ENCODE results near the gene ZFAND2A. TPM values are rescaled to one million over a fixed set of nuclear protein-coding genes. Genes with fewer than 3 reads are reported as not detected.
"Not testable (repeated sequence)": the region's sequence is repeated elsewhere in the genome, so short reads cannot be mapped to it uniquely, and the experiment has no call there.

ZFAND2A gene
- total RNA-seq, 1 experiment from 2014 or later = 51.2 TPM

GRCh38 chr7:1204460-1205140 lies 44.6 kb upstream of the ZFAND2A start:
- intact Hi-C loops (cut with micrococcal nuclease; ENCODE audit: unreplicated experiment) = no loop called here
- no peak overlapping the region for H3K27ac ChIP-seq
- no peak overlapping the region for H3K4me3 ChIP-seq
- no peaks in the 10 kb centered on the region for H3K36me3 ChIP-seq (ENCODE audit: low read depth)
- CTCF ChIA-PET = no interaction called here
- H3K9me2 ChIP-seq (ENCODE audit: insufficient read depth) = no peaks in the 10 kb centered on the region
- DNase-seq = no peak
- no TSS peak for BruUV-seq (replicated peaks)
- peaks cover 55% of the 10 kb centered on the region for H3K27me3 ChIP-seq (ENCODE audit: insufficient read depth, low read depth)
- POLR2A ChIA-PET (ENCODE audit: unreplicated experiment) = interaction anchor here (0.6 kb wide), 1 partner anchor 816 kb away, joined by 3 read pairs; no protein-coding TSS in a partner anchor
- no peak overlapping the region for H2AFZ ChIP-seq
- no peaks in the 10 kb centered on the region for H3K4me1 ChIP-seq (replicated peaks; ENCODE audit: insufficient read depth)
- no peaks in the 10 kb centered on the region for H4K20me1 ChIP-seq (ENCODE audit: insufficient read depth)
- H3K79me2 ChIP-seq (ENCODE audit: low read depth) = no peaks in the 10 kb centered on the region
- no peak for TF ChIP-seq CTCF (conservative IDR thresholded peaks at IDR 0.05)
- no peak for TF ChIP-seq EZH2 (IDR thresholded peaks at IDR 0.05; ENCODE audit: low read depth)
- H3K4me2 ChIP-seq = no peak overlapping the region
- no peaks in the 10 kb centered on the region for H3K9me3 ChIP-seq (ENCODE audit: insufficient read depth, low read depth)
- no peaks in the 10 kb centered on the region for H3F3A ChIP-seq (ENCODE audit: insufficient read depth, low read depth)

- Histone ChIP-seq H3K27me3 (ENCODE audit: insufficient read depth, low read depth) (peaks cover 46% of the 10 kb centered on the region), H3F3A (ENCODE audit: insufficient read depth, low read depth) (peaks cover 10% of the 10 kb centered on the region; the same call in 1 of the 2 replicates)
- H3K4me3 ChIP-seq; H3K9me2 ChIP-seq (ENCODE audit: insufficient read depth); H3K9me3 ChIP-seq (ENCODE audit: insufficient read depth, low read depth); H2AFZ ChIP-seq; H3K4me1 ChIP-seq (replicated peaks; ENCODE audit: insufficient read depth); BruUV-seq (replicated peaks); DNase-seq; CTCF ChIA-PET; POLR2A ChIA-PET (ENCODE audit: unreplicated experiment); H3K79me2 ChIP-seq (ENCODE audit: low read depth); H3K36me3 ChIP-seq (ENCODE audit: low read depth); H3K4me2 ChIP-seq; intact Hi-C loops (cut with micrococcal nuclease; ENCODE audit: unreplicated experiment); H4K20me1 ChIP-seq (ENCODE audit: insufficient read depth); H3K27ac ChIP-seq: not testable (repeated sequence)
These were observed 42.9 kb upstream of the ZFAND2A start for GRCh38 chr7:1202914-1203313.

- CTCF ChIA-PET = no interaction called here
- no peak for TF ChIP-seq EZH2 (IDR thresholded peaks at IDR 0.05; ENCODE audit: low read depth)
- no peak for TF ChIP-seq CTCF (conservative IDR thresholded peaks at IDR 0.05)
- H2AFZ ChIP-seq = no peak overlapping the region
- H3K27me3 ChIP-seq (ENCODE audit: insufficient read depth, low read depth) = peaks cover 42% of the 10 kb centered on the region
- intact Hi-C loops (cut with micrococcal nuclease; ENCODE audit: unreplicated experiment) = no loop called here
- H3K4me3 ChIP-seq = no peak overlapping the region
- H3K4me1 ChIP-seq (replicated peaks; ENCODE audit: insufficient read depth) = no peaks in the 10 kb centered on the region
- BruUV-seq (replicated peaks) = no TSS peak
- POLR2A ChIA-PET (ENCODE audit: unreplicated experiment) = no interaction called here
- DNase-seq = no peak
- H3K4me2 ChIP-seq = no peak overlapping the region
- no peaks in the 10 kb centered on the region for H3K9me2 ChIP-seq (ENCODE audit: insufficient read depth)
- H3K27ac ChIP-seq = no peak overlapping the region
- H4K20me1 ChIP-seq (ENCODE audit: insufficient read depth) = no peaks in the 10 kb centered on the region
- no peaks in the 10 kb centered on the region for H3K36me3 ChIP-seq (ENCODE audit: low read depth)
- no peaks in the 10 kb centered on the region for H3K9me3 ChIP-seq (ENCODE audit: insufficient read depth, low read depth)
- peaks cover 20% of the 10 kb centered on the region; the same call in 1 of the 2 replicates for H3F3A ChIP-seq (ENCODE audit: insufficient read depth, low read depth)
- no peaks in the 10 kb centered on the region for H3K79me2 ChIP-seq (ENCODE audit: low read depth)
These were observed 41.9 kb upstream of the ZFAND2A start for GRCh38 chr7:1201916-1202315.

GRCh38 chr7:1200045-1200444 lies 40.0 kb upstream of the ZFAND2A start:
- TF ChIP-seq EZH2 (IDR thresholded peaks at IDR 0.05; ENCODE audit: low read depth) = no peak
- no peak for TF ChIP-seq CTCF (conservative IDR thresholded peaks at IDR 0.05)
- H2AFZ ChIP-seq = no peak overlapping the region
- ChIA-PET POLR2A (ENCODE audit: unreplicated experiment) (no interaction called here), CTCF (no interaction called here)
- intact Hi-C loops (cut with micrococcal nuclease; ENCODE audit: unreplicated experiment) = no loop called here
- no peaks in the 10 kb centered on the region for H3K9me3 ChIP-seq (ENCODE audit: insufficient read depth, low read depth)
- no peak overlapping the region for H3K4me2 ChIP-seq
- no peaks in the 10 kb centered on the region for H3K9me2 ChIP-seq (ENCODE audit: insufficient read depth)
- no peaks in the 10 kb centered on the region for H4K20me1 ChIP-seq (ENCODE audit: insufficient read depth)
- BruUV-seq (replicated peaks) = no TSS peak
- peaks cover 20% of the 10 kb centered on the region; the same call in 1 of the 2 replicates for H3F3A ChIP-seq (ENCODE audit: insufficient read depth, low read depth)
- H3K79me2 ChIP-seq (ENCODE audit: low read depth) = no peaks in the 10 kb centered on the region
- DNase-seq = no peak
- no peaks in the 10 kb centered on the region for H3K36me3 ChIP-seq (ENCODE audit: low read depth)
- H3K4me1 ChIP-seq (replicated peaks; ENCODE audit: insufficient read depth) = no peaks in the 10 kb centered on the region
- H3K4me3 ChIP-seq = no peak overlapping the region
- no peak overlapping the region for H3K27ac ChIP-seq
- peaks cover 46% of the 10 kb centered on the region for H3K27me3 ChIP-seq (ENCODE audit: insufficient read depth, low read depth)

Data from PC-9 (cell line).